Skeletal muscle satellite cell (primary cell): Measurements from ENCODE around the gene TSC22D1.
"Not testable (repeated sequence)": the region's sequence is repeated elsewhere in the genome, so short reads cannot be mapped to it uniquely, and the experiment has no call there.

Source experiments
- H3K27me3 ChIP-seq: 2 replicates; pipeline ENCODE4 v1.7.0; 2013; ENCODE audit warnings: low read length; ENCODE audit not compliant: control insufficient read depth, insufficient read depth
- H3K36me3 ChIP-seq: 2 replicates; pipeline ENCODE4 v1.7.0; 2013; ENCODE audit warnings: mild to moderate bottlenecking, control low read depth, low read length; ENCODE audit not compliant: insufficient read depth
- H3K4me1 ChIP-seq: 2 replicates; pipeline ENCODE4 v1.7.0; 2013; ENCODE audit warnings: low read length; ENCODE audit not compliant: control insufficient read depth, insufficient read depth
- H3K4me2 ChIP-seq: 2 replicates; pipeline ENCODE4 v1.7.0; 2013; ENCODE audit warnings: mild to moderate bottlenecking, low read length
- H3K4me3 ChIP-seq: 2 replicates; pipeline ENCODE4 v1.7.0; 2013; ENCODE audit warnings: low read length
- H3K9ac ChIP-seq: 2 replicates; pipeline ENCODE4 v1.7.0; 2013; ENCODE audit warnings: mild to moderate bottlenecking, low read depth, low read length, moderate library complexity
- H3K9me3 ChIP-seq: replicated peaks from 2 replicates; pipeline ENCODE4 v1.7.0; 2013; ENCODE audit warnings: mild to moderate bottlenecking, control low read depth, low read length

Gene TSC22D1

DNA sequence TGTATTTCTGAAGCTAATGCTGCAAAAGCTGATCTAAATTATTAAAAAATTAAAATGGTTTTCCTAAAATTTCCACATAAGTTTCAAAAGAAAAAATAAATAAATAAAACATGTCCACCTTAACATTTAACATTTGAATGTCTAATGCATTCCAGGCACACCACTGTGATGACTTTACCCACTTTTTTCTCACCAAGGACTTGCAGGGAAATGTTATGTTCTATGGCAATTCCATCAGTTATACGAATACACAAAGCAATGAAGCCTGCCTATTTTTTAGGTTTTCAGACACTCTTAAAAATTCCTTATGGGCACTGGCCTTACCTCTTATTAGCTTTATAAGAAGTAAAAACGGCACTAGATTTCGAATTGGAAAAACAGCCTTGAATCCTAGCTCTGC is 10.2 kb downstream of the TSC22D1 start:
- H3K9ac ChIP-seq: no peak overlapping the region
- H3K9me3 ChIP-seq: no peaks in the 10 kb centered on the region
- H3K4me1 ChIP-seq: no peaks in the 10 kb centered on the region
- H3K36me3 ChIP-seq: peaks cover 5% of the 10 kb centered on the region
- H3K4me3 ChIP-seq: no peak overlapping the region
- no peak overlapping the region for H3K4me2 ChIP-seq
- H3K27me3 ChIP-seq: no peaks in the 10 kb centered on the region

DNA sequence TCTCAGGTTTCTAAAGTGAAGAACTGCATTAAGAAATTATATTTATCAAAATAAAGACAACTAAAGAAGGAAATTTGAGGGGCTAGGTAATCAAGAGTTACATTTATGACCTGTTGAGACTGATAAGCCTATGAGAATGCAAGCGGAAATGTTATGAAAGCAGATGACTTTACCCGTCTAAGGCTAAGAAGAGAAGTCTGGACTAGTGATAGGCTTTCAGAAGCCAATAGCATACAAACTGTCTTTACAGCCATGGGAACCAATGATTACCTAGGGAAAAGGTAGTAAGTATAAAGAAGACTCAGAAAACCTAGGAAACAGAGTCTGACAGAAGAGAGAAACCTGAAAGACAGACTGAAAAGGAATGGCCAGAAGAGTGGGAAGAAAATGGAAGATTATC is 11.2 kb downstream of the TSC22D1 start:
- H3K9ac ChIP-seq: no peak overlapping the region
- H3K27me3 ChIP-seq: no peaks in the 10 kb centered on the region
- H3K36me3 ChIP-seq: peaks cover 5% of the 10 kb centered on the region
- H3K4me3 ChIP-seq: no peak overlapping the region
- no peak overlapping the region for H3K4me2 ChIP-seq
- H3K4me1 ChIP-seq: no peaks in the 10 kb centered on the region
- H3K9me3 ChIP-seq: no peaks in the 10 kb centered on the region

DNA sequence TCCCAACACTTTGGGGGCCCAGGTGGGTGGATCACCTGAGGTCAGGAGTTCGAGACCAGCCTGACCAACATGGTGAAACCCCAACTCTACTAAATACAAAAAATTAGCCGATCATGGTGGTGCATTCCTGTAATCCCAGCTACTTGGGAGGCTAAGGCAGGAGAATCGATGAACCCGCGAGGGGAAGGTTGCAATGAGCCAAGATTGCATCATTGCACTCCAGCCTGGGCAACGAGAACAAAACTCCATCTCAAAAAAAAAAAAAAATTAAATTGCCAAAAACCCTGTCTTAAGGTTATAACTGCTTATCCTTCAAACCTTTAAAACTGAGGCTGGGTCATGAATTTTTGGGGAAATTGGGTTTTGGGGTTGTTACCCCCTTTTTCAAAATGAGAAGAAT is 13.3 kb downstream of the TSC22D1 start:
- not testable (repeated sequence) for H3K4me1 ChIP-seq, H3K9me3 ChIP-seq, H3K27me3 ChIP-seq, H3K36me3 ChIP-seq, H3K4me2 ChIP-seq, H3K4me3 ChIP-seq, H3K9ac ChIP-seq

DNA sequence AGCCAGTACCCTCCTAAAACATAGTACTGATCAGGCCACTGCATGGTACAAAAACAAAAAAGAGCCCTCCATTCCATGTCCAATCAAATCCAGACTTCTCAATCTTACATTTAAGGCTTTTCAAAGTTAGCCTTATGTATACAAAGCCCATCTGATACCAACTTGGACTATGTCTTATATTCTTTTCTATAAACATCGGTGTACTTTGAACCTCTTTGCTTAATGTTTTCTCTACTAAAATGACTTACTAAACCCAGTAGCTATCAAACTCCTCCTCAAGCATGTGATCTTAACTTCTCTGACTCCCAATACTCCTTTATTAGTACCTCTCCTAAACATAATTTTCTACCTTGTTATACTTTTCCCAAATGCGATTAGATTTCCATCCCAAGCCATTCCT is 14.8 kb downstream of the TSC22D1 start:
- Histone ChIP-seq H3K36me3 (peaks cover 5% of the 10 kb centered on the region), H3K4me2 (no peak overlapping the region), H3K27me3 (no peaks in the 10 kb centered on the region), H3K9ac (no peak overlapping the region), H3K4me3 (no peak overlapping the region), H3K9me3 (no peaks in the 10 kb centered on the region), H3K4me1 (no peaks in the 10 kb centered on the region)

DNA sequence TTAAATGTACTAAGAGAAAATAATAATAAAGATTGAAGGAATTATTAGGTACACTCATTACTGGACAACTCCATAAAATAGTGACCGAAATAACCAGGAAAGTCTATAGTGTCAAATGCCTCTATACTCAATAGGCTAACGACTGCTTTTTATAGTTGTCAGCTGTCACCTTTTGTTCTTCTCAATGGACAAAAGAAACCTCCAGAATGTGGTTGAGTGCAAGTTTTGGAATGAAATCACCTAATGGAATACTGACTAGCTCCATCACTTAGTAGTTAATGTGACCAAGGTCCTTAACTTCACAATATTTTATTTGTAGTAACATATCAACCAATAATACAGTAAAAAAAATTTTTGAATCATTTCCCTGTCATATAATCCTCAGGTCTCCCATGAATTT is 18.1 kb downstream of the TSC22D1 start:
- H3K27me3 ChIP-seq: no peaks in the 10 kb centered on the region
- no peaks in the 10 kb centered on the region for H3K9me3 ChIP-seq
- no peak overlapping the region for H3K4me2 ChIP-seq
- no peak overlapping the region for H3K9ac ChIP-seq
- H3K36me3 ChIP-seq: no peaks in the 10 kb centered on the region
- H3K4me3 ChIP-seq: no peak overlapping the region
- H3K4me1 ChIP-seq: no peaks in the 10 kb centered on the region

DNA sequence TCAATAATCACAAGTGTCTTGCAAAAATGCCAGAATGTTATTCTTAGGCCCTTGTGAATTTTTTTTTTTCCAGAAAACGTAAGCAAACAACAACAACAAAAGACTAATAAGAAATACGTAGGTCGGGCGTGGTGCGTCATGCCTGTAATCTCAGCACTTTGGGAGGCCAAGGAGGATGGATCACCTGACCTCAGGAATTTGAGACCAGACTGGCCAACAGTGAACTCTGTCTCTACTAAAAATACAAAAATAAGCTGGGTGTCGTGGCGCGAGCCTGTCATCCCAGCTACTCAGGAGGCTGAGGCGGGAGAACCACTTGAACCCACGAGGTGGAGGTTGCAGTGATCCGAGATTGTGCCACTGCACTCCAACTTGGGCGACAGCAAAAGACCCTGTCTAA is 20.9 kb downstream of the TSC22D1 start:
- Histone ChIP-seq H3K4me1 (no peaks in the 10 kb centered on the region), H3K36me3 (peaks cover 4% of the 10 kb centered on the region), H3K9me3 (no peaks in the 10 kb centered on the region), H3K4me2 (no peak overlapping the region), H3K9ac (no peak overlapping the region), H3K4me3 (no peak overlapping the region), H3K27me3 (no peaks in the 10 kb centered on the region)

DNA sequence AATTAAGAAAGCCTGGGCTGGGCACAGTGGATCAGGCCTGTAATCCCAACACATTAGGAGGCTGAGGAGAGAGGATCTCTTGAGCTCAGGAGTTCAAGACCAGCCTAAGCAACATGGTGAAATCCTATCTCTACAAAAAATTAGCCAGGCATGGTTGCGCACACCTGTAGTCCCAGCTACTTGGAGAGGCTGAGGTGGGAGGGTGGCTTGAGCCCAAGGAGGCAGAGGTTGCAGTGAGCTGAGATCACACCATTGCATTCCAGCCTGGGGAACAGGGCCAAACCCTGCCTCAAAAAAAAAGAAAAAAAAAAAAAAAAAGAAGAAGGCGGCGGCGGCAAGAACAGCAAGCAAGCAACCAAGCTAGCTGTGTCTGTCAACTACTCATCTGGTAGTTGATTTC is 26.7 kb downstream of the TSC22D1 start:
- peaks cover 8% of the 10 kb centered on the region for H3K36me3 ChIP-seq
- no peaks in the 10 kb centered on the region for H3K9me3 ChIP-seq
- no peaks in the 10 kb centered on the region for H3K27me3 ChIP-seq
- no peak overlapping the region for H3K4me3 ChIP-seq
- H3K9ac ChIP-seq: no peak overlapping the region
- H3K4me2 ChIP-seq: no peak overlapping the region
- no peaks in the 10 kb centered on the region for H3K4me1 ChIP-seq

DNA sequence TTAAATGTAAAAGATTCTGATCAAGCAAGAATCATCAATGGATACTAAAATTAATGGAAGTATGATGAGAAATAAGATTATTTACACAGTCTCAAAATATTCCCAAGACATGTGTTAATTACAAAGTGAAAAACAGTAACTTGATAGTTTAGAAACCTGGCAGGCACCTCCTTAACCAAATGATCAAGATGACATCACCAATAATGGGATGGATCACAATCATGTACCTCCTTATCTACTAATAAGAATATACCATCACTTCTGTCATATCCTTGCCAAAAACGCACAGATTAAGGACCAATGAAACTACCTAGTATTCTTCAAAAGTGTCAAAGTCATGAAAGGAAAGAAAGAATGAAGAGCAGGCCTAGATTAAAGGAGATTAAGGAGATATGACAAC is 30.0 kb downstream of the TSC22D1 start:
- Histone ChIP-seq H3K36me3 (peaks cover 6% of the 10 kb centered on the region), H3K4me1 (no peaks in the 10 kb centered on the region), H3K4me2 (no peak overlapping the region), H3K27me3 (no peaks in the 10 kb centered on the region), H3K4me3 (no peak overlapping the region), H3K9me3 (no peaks in the 10 kb centered on the region), H3K9ac (no peak overlapping the region)

DNA sequence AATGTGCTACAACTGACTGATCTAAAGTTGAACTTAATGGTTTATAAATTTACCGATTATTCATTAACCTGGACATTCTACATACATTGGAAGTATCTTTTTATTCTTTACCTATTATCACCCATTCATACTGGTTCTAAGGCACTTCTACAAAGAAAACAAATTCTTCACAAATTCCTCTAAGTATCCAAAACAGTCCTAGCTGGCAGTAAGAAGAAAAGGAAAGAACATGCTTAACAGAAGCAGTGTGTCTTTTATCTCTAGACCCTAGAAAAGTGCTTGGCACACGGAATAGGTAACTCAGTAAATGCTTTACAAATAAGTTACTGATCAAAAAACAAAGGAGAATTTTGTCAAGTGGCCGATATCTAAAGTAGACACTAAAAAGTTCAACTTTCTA is 32.8 kb downstream of the TSC22D1 start:
- H3K4me2 ChIP-seq: no peak overlapping the region
- H3K27me3 ChIP-seq: no peaks in the 10 kb centered on the region
- no peaks in the 10 kb centered on the region for H3K4me1 ChIP-seq
- H3K36me3 ChIP-seq: peaks cover 8% of the 10 kb centered on the region
- no peak overlapping the region for H3K4me3 ChIP-seq
- no peak overlapping the region for H3K9ac ChIP-seq
- no peaks in the 10 kb centered on the region for H3K9me3 ChIP-seq

DNA sequence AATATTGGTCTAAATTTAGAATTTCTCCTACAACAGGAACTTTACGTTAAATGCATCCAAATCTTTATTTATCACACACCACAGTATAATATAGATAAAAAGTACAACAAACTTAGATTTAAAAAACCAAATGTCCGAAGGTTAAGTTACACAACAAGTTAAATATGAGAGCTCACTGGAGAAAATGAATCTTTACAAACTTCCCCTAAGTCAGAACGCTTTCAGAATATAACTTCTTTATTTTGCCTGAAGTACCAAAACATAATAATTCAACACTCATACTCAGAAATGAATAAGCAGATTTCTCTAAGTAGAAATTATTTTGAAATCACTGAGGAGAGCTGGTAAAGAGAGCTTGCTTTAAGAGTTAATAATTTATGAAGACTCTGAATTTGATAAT is 33.8 kb downstream of the TSC22D1 start:
- Histone ChIP-seq H3K4me1 (no peaks in the 10 kb centered on the region), H3K9me3 (no peaks in the 10 kb centered on the region), H3K27me3 (no peaks in the 10 kb centered on the region), H3K4me3 (no peak overlapping the region), H3K36me3 (peaks cover 15% of the 10 kb centered on the region), H3K9ac (no peak overlapping the region), H3K4me2 (no peak overlapping the region)

DNA sequence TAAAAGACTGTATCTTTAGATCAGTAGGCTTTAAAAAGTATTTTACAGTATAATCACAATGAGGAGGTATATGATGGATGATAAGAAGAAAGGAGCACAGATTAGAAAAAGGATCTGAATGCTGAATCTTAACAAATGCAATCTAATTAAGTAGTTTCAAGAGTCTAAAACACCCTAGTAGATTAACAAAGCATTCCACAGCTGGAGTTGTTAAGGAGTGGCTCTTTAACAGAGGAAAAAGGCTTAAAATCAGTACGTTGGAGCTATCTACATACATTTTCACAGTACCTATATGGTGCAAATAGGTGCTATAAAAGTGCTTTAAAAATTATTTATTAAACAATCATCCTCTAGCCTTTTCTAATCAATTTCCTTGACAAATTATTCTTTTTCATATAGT is 34.5 kb downstream of the TSC22D1 start:
- Histone ChIP-seq H3K9me3 (no peaks in the 10 kb centered on the region), H3K9ac (no peak overlapping the region), H3K36me3 (peaks cover 15% of the 10 kb centered on the region), H3K4me1 (no peaks in the 10 kb centered on the region), H3K4me3 (no peak overlapping the region), H3K4me2 (no peak overlapping the region), H3K27me3 (no peaks in the 10 kb centered on the region)

DNA sequence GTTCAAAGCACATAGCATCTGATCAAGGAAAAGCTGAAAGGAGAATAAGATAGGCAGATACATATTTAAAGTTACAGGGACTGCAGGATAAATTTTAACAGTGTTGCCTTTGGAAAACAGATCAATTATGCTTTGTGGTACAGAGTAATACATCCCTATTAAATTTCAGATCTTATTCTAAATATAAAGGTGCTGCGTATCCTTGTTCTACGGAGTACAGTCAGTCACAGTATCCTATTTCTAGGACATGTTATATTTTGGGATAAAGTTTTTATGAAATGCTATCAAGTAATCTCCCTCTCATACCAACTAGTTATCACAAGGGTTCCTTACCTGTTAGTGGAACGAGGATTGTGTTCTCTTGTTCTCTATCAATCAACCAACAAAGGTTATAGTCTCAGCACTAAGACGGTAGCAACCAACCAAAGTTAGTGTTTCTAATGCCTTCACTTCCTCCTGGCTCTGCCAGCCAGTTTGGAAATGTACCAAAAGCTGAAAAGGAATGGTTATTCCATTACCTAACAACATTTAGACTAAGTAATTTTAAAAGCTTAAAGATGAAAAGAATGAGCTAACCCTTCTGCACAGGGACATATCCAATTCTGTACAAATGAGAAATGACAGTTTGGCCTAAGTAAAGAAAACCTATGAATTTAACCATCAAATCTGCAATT is 35.2 kb downstream of the TSC22D1 start:
- Histone ChIP-seq H3K4me2 (no peak overlapping the region), H3K27me3 (no peaks in the 10 kb centered on the region), H3K4me3 (no peak overlapping the region), H3K4me1 (no peaks in the 10 kb centered on the region), H3K36me3 (peaks cover 19% of the 10 kb centered on the region), H3K9me3 (no peaks in the 10 kb centered on the region), H3K9ac (no peak overlapping the region)
